GM12801 (cell line): ENCODE results near the gene CACNG4.

Experiments
- CTCF ChIP-seq: IDR thresholded peaks from one replicate; pipeline ENCODE4 v1.5.1; 2011; ENCODE audit warnings: control low read depth; ENCODE audit not compliant: insufficient read length; ENCODE audit errors: extremely low read depth

The CACNG4 gene

GRCh38 chr17:66950886-66951604 lies 13.5 kb upstream of the CACNG4 start:
- no peak for TF ChIP-seq CTCF

GRCh38 chr17:66951605-66951953 lies 12.9 kb upstream of the CACNG4 start:
- TF ChIP-seq CTCF: no peak

GRCh38 chr17:66952031-66952524 lies 12.4 kb upstream of the CACNG4 start:
- TF ChIP-seq CTCF: no peak

GRCh38 chr17:66952681-66953629 lies 11.6 kb upstream of the CACNG4 start:
- no peak for TF ChIP-seq CTCF

GRCh38 chr17:66953630-66954020 lies 10.9 kb upstream of the CACNG4 start:
- no peak for TF ChIP-seq CTCF

- TF ChIP-seq CTCF: no peak
Measured at GRCh38 chr17:66954632-66955031, 9.9 kb upstream of the CACNG4 start.

GRCh38 chr17:66955821-66956220 lies 8.7 kb upstream of the CACNG4 start:
- no peak for TF ChIP-seq CTCF
